PC-3 (cell line): ENCODE results near the gene SLC7A10. TPM values are rescaled to one million over a fixed set of nuclear protein-coding genes. Genes with fewer than 3 reads are reported as not detected.

Experiments
- ATAC-seq: fragments of 200-7000 bp; cut with Tn5 transposase; 2 replicates; pipeline ENCODE4 v1.9.1; 2020; ENCODE audit warnings: mild to moderate bottlenecking, moderate library complexity
- BruUV-seq: library from RNA; stranded (reverse); fragments of 400-500 nt; replicated peaks from 2 replicates; lab custom pipeline; 2021; lab: Mats Ljungman, UMichigan
- CTCF ChIA-PET: fragments of 300-600 bp; sonication (Branson Sonifier 250); formaldehyde crosslinking; loops from one replicate; lab custom pipeline; 2022; ENCODE audit warnings: antibody characterized with exemption; lab: Charles Lee
- POLR2A ChIA-PET: fragments of 300-600 bp; sonication (Branson Sonifier 250); formaldehyde crosslinking; loops from one replicate; lab custom pipeline; 2022; ENCODE audit warnings: antibody characterized with exemption; ENCODE audit not compliant: unreplicated experiment; lab: Charles Lee
- DNase-seq: peaks from one replicate; pipeline ENCODE4 v3.0.0-alpha.2; 2015
- H2AFZ ChIP-seq: fragments of 300-600 bp; sonication (generic); 2 replicates; pipeline ENCODE4 v1.6.0; 2016; ENCODE audit warnings: antibody characterized with exemption, low read length
- H3F3A ChIP-seq: fragments of 300-600 bp; sonication (generic); one replicate; pipeline ENCODE4 v1.6.0; 2017; ENCODE audit warnings: antibody characterized with exemption, low read length, control low read depth, mild to moderate bottlenecking; ENCODE audit not compliant: unreplicated experiment
- H3K27ac ChIP-seq: fragments of 300-600 bp; sonication (generic); 2 replicates; pipeline ENCODE4 v1.5.1; 2016; ENCODE audit warnings: mild to moderate bottlenecking, low read length
- H3K27me3 ChIP-seq: fragments of 300-600 bp; sonication (generic); 2 replicates; pipeline ENCODE4 v1.6.1; 2016; ENCODE audit warnings: low read length, mixed read lengths
- H3K36me3 ChIP-seq: fragments of 300-600 bp; sonication (generic); 2 replicates; pipeline ENCODE4 v1.6.1; 2016; ENCODE audit warnings: low read depth, mixed run types, low read length, mixed read lengths
- H3K4me1 ChIP-seq: fragments of 300-600 bp; sonication (generic); 2 replicates; pipeline ENCODE4 v1.5.1; 2016; ENCODE audit warnings: low read length; ENCODE audit not compliant: insufficient read depth
- H3K4me2 ChIP-seq: fragments of 300-600 bp; sonication (generic); 2 replicates; pipeline ENCODE4 v1.6.0; 2016; ENCODE audit warnings: low read length
- H3K4me3 ChIP-seq: fragments of 300-600 bp; sonication (generic); 2 replicates; pipeline ENCODE4 v1.5.1; 2016; ENCODE audit warnings: mild to moderate bottlenecking, low read length, mixed read lengths
- H3K79me2 ChIP-seq: fragments of 300-600 bp; sonication (generic); 2 replicates; pipeline ENCODE4 v1.6.1; 2017; ENCODE audit warnings: low read length, mixed read lengths
- H3K9ac ChIP-seq: fragments of 300-600 bp; sonication (generic); 2 replicates; pipeline ENCODE4 v1.6.0; 2016; ENCODE audit warnings: mild to moderate bottlenecking, low read length
- H3K9me2 ChIP-seq: fragments of 300-600 bp; sonication (generic); replicated peaks from 2 replicates; pipeline ENCODE4 v1.6.1; 2016; ENCODE audit warnings: mixed run types, low read length, mixed read lengths
- H3K9me3 ChIP-seq: fragments of 300-600 bp; sonication (generic); 2 replicates; pipeline ENCODE4 v1.6.1; 2016; ENCODE audit warnings: low read length, mixed read lengths
- H4K20me1 ChIP-seq: fragments of 300-600 bp; sonication (generic); 2 replicates; pipeline ENCODE4 v1.6.1; 2016; ENCODE audit warnings: low read length, mixed read lengths
- EZH2 ChIP-seq: fragments of 300-600 bp; sonication (generic); IDR thresholded peaks from one replicate; pipeline ENCODE4 v1.6.1; 2017; ENCODE audit warnings: antibody characterized with exemption, mild to moderate bottlenecking, low read length; ENCODE audit not compliant: unreplicated experiment
- EZH2phosphoT487 ChIP-seq: fragments of 300-600 bp; sonication (generic); IDR thresholded peaks from 2 replicates; pipeline ENCODE4 v1.6.1; 2018; ENCODE audit warnings: mild to moderate bottlenecking, antibody characterized with exemption, low read length, borderline replicate concordance
- intact Hi-C: fragments of 100-400 bp; cut with micrococcal nuclease; formaldehyde crosslinking; loops from 2 replicates; pipeline ENCODE4 v1.9.0; 2023
- total RNA-seq: library from RNA; depleted of rRNA; stranded (reverse); fragments of >200 nt; gene quantifications from 2 replicates; pipeline ENCODE4 v1.2.3, GENCODE V29; 2014
- TF ChIP-seq, protein P1 (sequence below): fragments of 300-600 bp; sonication (generic); conservative IDR thresholded peaks from 2 replicates; pipeline ENCODE4 v1.5.1; 2017; ENCODE audit warnings: antibody characterized with exemption, low read depth, mild to moderate bottlenecking, low read length

Gene SLC7A10
- total RNA-seq, 1 experiment from 2014 or later = not detected

DNA sequence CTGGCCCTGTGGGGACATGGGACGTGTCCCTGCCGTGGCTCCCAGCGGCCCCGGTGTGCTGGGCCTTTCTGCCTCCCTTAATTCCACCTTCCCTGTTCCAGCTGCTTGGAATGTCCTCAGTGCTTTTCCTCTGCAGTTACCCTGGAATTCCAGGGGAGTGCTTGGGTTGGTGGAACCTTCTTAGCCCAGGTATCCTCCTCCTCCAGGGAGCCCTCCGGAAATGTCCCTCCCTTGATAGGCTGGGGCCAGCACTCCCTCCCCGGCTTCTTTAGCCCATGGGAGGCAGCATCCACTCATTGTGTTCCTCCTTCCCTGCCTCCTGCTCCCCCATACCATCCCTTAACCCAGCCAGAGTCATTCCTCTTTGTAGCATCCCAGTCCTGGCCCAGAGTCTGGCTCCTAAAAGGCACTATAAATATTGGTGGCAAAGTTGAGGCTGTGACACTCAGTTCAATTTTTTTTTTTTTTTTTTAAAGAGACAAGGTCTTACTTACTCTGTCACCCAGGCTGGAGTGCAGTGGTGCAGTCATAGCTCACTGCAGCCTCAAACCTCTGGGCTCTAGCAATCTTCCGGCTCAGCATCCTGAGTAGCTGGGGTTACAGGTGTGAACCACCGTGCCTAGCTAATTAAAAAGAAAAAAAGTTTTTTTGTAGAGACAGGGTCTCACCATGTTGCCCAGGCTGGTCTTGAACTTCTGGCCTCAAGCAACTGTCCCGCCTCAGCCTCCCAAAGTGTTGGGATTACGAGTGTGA, 13.7 kb upstream of the SLC7A10 start:
- no peaks in the 10 kb centered on the region for H3K36me3 ChIP-seq
- no peaks in the 10 kb centered on the region for H4K20me1 ChIP-seq
- no peaks in the 10 kb centered on the region for H3K4me1 ChIP-seq
- no peak overlapping the region for H2AFZ ChIP-seq
- no peak overlapping the region for H3K9ac ChIP-seq
- no peak overlapping the region for H3K4me3 ChIP-seq
- H3K9me3 ChIP-seq = no peaks in the 10 kb centered on the region
- ATAC-seq (no peak), DNase-seq (no peak)
- intact Hi-C loops = loop anchor here (5.0 kb wide), 1 partner anchor 97 kb away; no protein-coding TSS in a partner anchor
- H3K27me3 ChIP-seq = no peaks in the 10 kb centered on the region
- H3K9me2 ChIP-seq = no peaks in the 10 kb centered on the region
- ChIA-PET CTCF (no interaction called here), POLR2A (no interaction called here)
- BruUV-seq = no TSS peak
- no peaks in the 10 kb centered on the region for H3K79me2 ChIP-seq
- H3F3A ChIP-seq = no peaks in the 10 kb centered on the region
- H3K4me2 ChIP-seq = no peak overlapping the region
- TF ChIP-seq, protein P1, sequence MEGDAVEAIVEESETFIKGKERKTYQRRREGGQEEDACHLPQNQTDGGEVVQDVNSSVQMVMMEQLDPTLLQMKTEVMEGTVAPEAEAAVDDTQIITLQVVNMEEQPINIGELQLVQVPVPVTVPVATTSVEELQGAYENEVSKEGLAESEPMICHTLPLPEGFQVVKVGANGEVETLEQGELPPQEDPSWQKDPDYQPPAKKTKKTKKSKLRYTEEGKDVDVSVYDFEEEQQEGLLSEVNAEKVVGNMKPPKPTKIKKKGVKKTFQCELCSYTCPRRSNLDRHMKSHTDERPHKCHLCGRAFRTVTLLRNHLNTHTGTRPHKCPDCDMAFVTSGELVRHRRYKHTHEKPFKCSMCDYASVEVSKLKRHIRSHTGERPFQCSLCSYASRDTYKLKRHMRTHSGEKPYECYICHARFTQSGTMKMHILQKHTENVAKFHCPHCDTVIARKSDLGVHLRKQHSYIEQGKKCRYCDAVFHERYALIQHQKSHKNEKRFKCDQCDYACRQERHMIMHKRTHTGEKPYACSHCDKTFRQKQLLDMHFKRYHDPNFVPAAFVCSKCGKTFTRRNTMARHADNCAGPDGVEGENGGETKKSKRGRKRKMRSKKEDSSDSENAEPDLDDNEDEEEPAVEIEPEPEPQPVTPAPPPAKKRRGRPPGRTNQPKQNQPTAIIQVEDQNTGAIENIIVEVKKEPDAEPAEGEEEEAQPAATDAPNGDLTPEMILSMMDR = no peak
- TF ChIP-seq EZH2phosphoT487 = no peak
- TF ChIP-seq EZH2 = no peak
- no peak overlapping the region for H3K27ac ChIP-seq

DNA sequence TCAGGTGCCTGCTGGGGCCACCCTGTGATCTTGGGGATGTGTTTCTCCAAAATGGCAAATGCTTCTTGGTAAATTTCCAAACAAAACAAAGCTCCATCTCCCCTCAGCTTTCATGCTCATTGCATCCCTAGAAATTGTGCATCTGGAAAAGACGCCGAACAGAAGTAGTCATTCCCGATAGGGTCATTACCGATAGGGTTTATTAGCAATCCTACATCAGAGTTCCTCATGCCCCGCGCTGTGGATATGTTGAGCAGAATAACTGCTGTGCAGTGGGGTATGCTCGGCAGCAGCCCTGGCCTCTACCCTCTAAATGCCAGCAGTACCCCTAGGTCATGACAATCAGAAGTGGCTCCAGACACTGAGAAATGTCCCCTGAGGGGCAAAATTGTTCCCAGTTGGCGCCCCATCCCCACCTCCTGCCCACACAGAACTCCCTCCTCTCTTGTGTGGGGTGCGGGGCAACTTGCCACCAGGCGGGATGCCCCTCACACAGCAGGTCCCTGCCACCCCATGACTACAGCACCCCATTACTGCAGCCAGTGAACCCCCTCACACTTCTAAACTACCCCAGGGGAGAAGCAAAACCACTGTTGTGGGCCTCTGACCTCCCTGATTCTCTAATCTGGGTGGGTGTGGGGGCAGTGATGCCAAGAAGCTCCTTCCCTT, 13.0 kb upstream of the SLC7A10 start:
- no peaks in the 10 kb centered on the region for H3K9me2 ChIP-seq
- intact Hi-C loops = loop anchor here (5.0 kb wide), 1 partner anchor 96 kb away; no protein-coding TSS in a partner anchor
- H3K79me2 ChIP-seq = no peaks in the 10 kb centered on the region
- no peaks in the 10 kb centered on the region for H3K9me3 ChIP-seq
- no peaks in the 10 kb centered on the region for H3K4me1 ChIP-seq
- no peaks in the 10 kb centered on the region for H3F3A ChIP-seq
- ChIA-PET CTCF (no interaction called here), POLR2A (no interaction called here)
- no peak overlapping the region for H3K4me3 ChIP-seq
- ATAC-seq (no peak), DNase-seq (no peak)
- H4K20me1 ChIP-seq = no peaks in the 10 kb centered on the region
- no TSS peak for BruUV-seq
- TF ChIP-seq EZH2 = no peak
- TF ChIP-seq, protein P1 = no peak
- TF ChIP-seq EZH2phosphoT487 = no peak
- H3K9ac ChIP-seq = no peak overlapping the region
- H3K36me3 ChIP-seq = no peaks in the 10 kb centered on the region
- H3K27ac ChIP-seq = no peak overlapping the region
- H3K4me2 ChIP-seq = no peak overlapping the region
- H2AFZ ChIP-seq = no peak overlapping the region
- no peaks in the 10 kb centered on the region for H3K27me3 ChIP-seq
